B cell (primary cell): ENCODE data around the gene SSBP3.
"Not testable (repeated sequence)": the region's sequence is repeated elsewhere in the genome, so short reads cannot be mapped to it uniquely, and the experiment has no call there.

Experiments
- CTCF ChIP-seq: fragments of 200-600 bp; IDR thresholded peaks from one replicate; pipeline ENCODE4 v1.8.0; 2022; ENCODE audit warnings: antibody characterized with exemption, mild to moderate bottlenecking
- EZH2 ChIP-seq: IDR thresholded peaks from 2 replicates; pipeline ENCODE4 v1.6.1; 2012; ENCODE audit warnings: borderline replicate concordance, low read depth, mild to moderate bottlenecking, moderate library complexity, low read length; ENCODE audit not compliant: insufficient read depth, poor library complexity, severe bottlenecking

- not testable (repeated sequence) for TF ChIP-seq CTCF, EZH2
Measured at GRCh38 chr1:54207896-54208295, 198.3 kb downstream of the SSBP3 start.
